K562 (cell line): Measurements from ENCODE around the gene MIX23. TPM values are rescaled to one million over a fixed set of nuclear protein-coding genes. Genes with fewer than 3 reads are reported as not detected.

Experiments used
- ARID3B ChIP-seq: fragments of 250-450 bp; sonication (Bioruptor Pico); IDR thresholded peaks from 2 replicates; pipeline ENCODE4 v1.4.0; 2020; ENCODE audit warnings: borderline replicate concordance
- CCAR2 ChIP-seq: fragments of 200-400 bp; formaldehyde crosslinking; IDR thresholded peaks from 2 replicates; pipeline ENCODE4 v1.6.1; 2017; ENCODE audit warnings: mild to moderate bottlenecking, low read depth, low read length
- HMG20A ChIP-seq: fragments of 450-650 bp; formaldehyde crosslinking; conservative IDR thresholded peaks from 2 replicates; pipeline ENCODE4 v1.4.0; 2020; ENCODE audit warnings: mild to moderate bottlenecking, mixed read lengths
- HMGXB4 ChIP-seq: sonication (generic); formaldehyde crosslinking; IDR thresholded peaks from 2 replicates; pipeline ENCODE4 v1.8.1; 2023; ENCODE audit warnings: mild to moderate bottlenecking, missing genetic modification reagents
- KLF16 ChIP-seq: IDR thresholded peaks from 2 replicates; pipeline ENCODE4 v1.6.1; 2016; ENCODE audit warnings: antibody characterized with exemption
- NBN ChIP-seq: fragments of 450-650 bp; IDR thresholded peaks from 2 replicates; pipeline ENCODE4 v1.6.1; 2016; ENCODE audit warnings: low read depth, mild to moderate bottlenecking
- NCOA4 ChIP-seq: fragments of 450-650 bp; IDR thresholded peaks from 2 replicates; pipeline ENCODE4 v1.6.1; 2018; ENCODE audit warnings: mild to moderate bottlenecking; ENCODE audit not compliant: partially characterized antibody
- NEUROD1 ChIP-seq: fragments of 150-350 bp; IDR thresholded peaks from 2 replicates; pipeline ENCODE4 v1.6.1; 2014; ENCODE audit warnings: borderline replicate concordance, low read length, low read depth; ENCODE audit not compliant: partially characterized antibody
- NFIX ChIP-seq: fragments of 250-450 bp; sonication (Bioruptor Pico); IDR thresholded peaks from 2 replicates; pipeline ENCODE4 v1.4.0; 2020; ENCODE audit warnings: low read depth, mild to moderate bottlenecking, moderate library complexity
- TAF1 ChIP-seq: IDR thresholded peaks from 2 replicates; pipeline ENCODE4 v1.6.1; 2011; ENCODE audit warnings: mild to moderate bottlenecking, low read length, moderate library complexity; ENCODE audit not compliant: insufficient read depth, control insufficient read depth, severe bottlenecking; ENCODE audit errors: extremely low read depth
- USF1 ChIP-seq: sonication (generic); formaldehyde crosslinking; IDR thresholded peaks from 2 replicates; pipeline ENCODE4 v1.9.0; 2022; ENCODE audit warnings: mild to moderate bottlenecking, missing genetic modification reagents
- ZNF398 ChIP-seq: fragments of 250-450 bp; sonication (Bioruptor Pico); IDR thresholded peaks from 2 replicates; pipeline ENCODE4 v1.8.0; 2021; ENCODE audit warnings: moderate library complexity, mild to moderate bottlenecking, inconsistent platforms
- ZNF518B ChIP-seq: fragments of 250-450 bp; sonication (Bioruptor Pico); IDR thresholded peaks from 2 replicates; pipeline ENCODE4 v1.5.0; 2021; ENCODE audit warnings: mild to moderate bottlenecking, moderate library complexity
- polyA plus RNA-seq, 8 experiments: library from polyadenylated mRNA; depleted of rRNA in 4 of 8; stranded (reverse) in 5 of 8; unstranded in 3 of 8; fragments of >200 nt; fragmentation: Nextera tagmentation in 2 of 8; fragmentation: Illumina TruSeq in 1 of 8; extraction: Ambion mirVana in 2 of 8; extraction: Trizol in 1 of 8; gene quantifications; 2 replicates each; pipeline versions ENCODE4 v1.2.1 to v1.2.3, GENCODE V29; 2011 to 2014; ENCODE audit warnings: inconsistent platforms in 1 of 8, missing spikeins in 1 of 8
- total RNA-seq, 7 experiments: library from RNA; depleted of rRNA in 6 of 7; stranded (reverse); fragments of >200 nt in 6 of 7; fragmentation: Illumina TruSeq in 2 of 7; extraction: Trizol in 2 of 7; gene quantifications; 2 replicates each; pipeline versions ENCODE4 v1.2.1 to v1.2.3, GENCODE V29; 2011 to 2021; ENCODE audit warnings: low replicate concordance in 1 of 7

Gene MIX23
- total and polyA plus RNA-seq, 9 of the 15 experiments (the other 6 are each of a cell fraction or from before 2014, with no cell fraction given), result 45.5 to 185 (median 106) TPM

- TF ChIP-seq ZNF398 (CRISPR knock-in tag) (no peak), NFIX (CRISPR knock-in tag) (no peak), ZNF518B (CRISPR knock-in tag) (no peak), TAF1 (peak; percentile 65), NCOA4 (no peak), NBN (0 out of 2 replicates have a peak, but pooled peaks have one; percentile 32), NEUROD1 (no peak), USF1 (CRISPR knock-in tag) (no peak), HMG20A (no peak), KLF16 (no peak), HMGXB4 (CRISPR knock-in tag) (no peak), CCAR2 (no peak), ARID3B (CRISPR knock-in tag) (no peak)
Observed at GRCh38 chr3:122383771-122384697, 1.0 kb upstream of the MIX23 start, which contains the start of gene FAM162A (continued).
